HG02840 (cell line): ENCODE results near the gene KCNQ5.
A peak's percentile ranks its signal among the peaks of the same experiment; 100 is the strongest.

Experiments used
- ATAC-seq: cut with Tn5 transposase; IDR thresholded peaks from one replicate; pipeline ENCODE4 v1.9.1; 2021; ENCODE audit warnings: mild to moderate bottlenecking, moderate library complexity, moderate number of reproducible peaks; ENCODE audit not compliant: unreplicated experiment, low FRiP score

KCNQ5 gene

GRCh38 chr6:72636786-72637185 is 14.9 kb downstream of the KCNQ5 start:
- ATAC-seq: no peak

- ATAC-seq: no peak
Observed at GRCh38 chr6:72639920-72640614, 18.2 kb downstream of the KCNQ5 start.

GRCh38 chr6:72640615-72640930 is 18.7 kb downstream of the KCNQ5 start:
- ATAC-seq: no peak

GRCh38 chr6:72642435-72642834 is 20.6 kb downstream of the KCNQ5 start:
- ATAC-seq: no peak

GRCh38 chr6:72643214-72643613 is 21.4 kb downstream of the KCNQ5 start:
- no peak for ATAC-seq

- ATAC-seq: no peak
Observed at GRCh38 chr6:72646604-72647485, 25.0 kb downstream of the KCNQ5 start.

GRCh38 chr6:72647489-72647888 is 25.6 kb downstream of the KCNQ5 start:
- no peak for ATAC-seq

GRCh38 chr6:72649032-72649984 is 27.4 kb downstream of the KCNQ5 start:
- ATAC-seq: peak; percentile 52

GRCh38 chr6:72650081-72650745 is 28.3 kb downstream of the KCNQ5 start:
- ATAC-seq: no peak

- no peak for ATAC-seq
Observed at GRCh38 chr6:72651174-72651573, 29.3 kb downstream of the KCNQ5 start.

- ATAC-seq: no peak
Observed at GRCh38 chr6:72651967-72652956, 30.4 kb downstream of the KCNQ5 start.

GRCh38 chr6:72653026-72653425 is 31.2 kb downstream of the KCNQ5 start:
- ATAC-seq: no peak

- ATAC-seq: no peak
Observed at GRCh38 chr6:72654071-72654621, 32.3 kb downstream of the KCNQ5 start.

GRCh38 chr6:72657407-72658197 is 35.7 kb downstream of the KCNQ5 start:
- ATAC-seq: no peak

- ATAC-seq: no peak
Observed at GRCh38 chr6:72659754-72660153, 37.9 kb downstream of the KCNQ5 start.

GRCh38 chr6:72661411-72661810 is 39.5 kb downstream of the KCNQ5 start:
- no peak for ATAC-seq

- no peak for ATAC-seq
Observed at GRCh38 chr6:72665599-72665998, 43.7 kb downstream of the KCNQ5 start.

GRCh38 chr6:72669324-72669723 is 47.5 kb downstream of the KCNQ5 start:
- no peak for ATAC-seq
